Measurements from ENCODE around the gene LRP6.

GRCh38 chr12:12239127-12239526, 27.7 kb downstream of the LRP6 start:
- no peak for TF ChIP-seq CTCF (IDR thresholded peaks at IDR 0.05)
- no peak for TF ChIP-seq EP300 (IDR thresholded peaks at IDR 0.05)

All from ovary (tissue), 3 donors.